Panc1 (cell line): ENCODE data around the gene STIP1. TPM values are rescaled to one million over a fixed set of nuclear protein-coding genes. Genes with fewer than 3 reads are reported as not detected.

ENCODE experiments used
- ATAC-seq: fragments of 200-7000 bp; cut with Tn5 transposase; 2 replicates; pipeline ENCODE4 v1.9.1; 2020; ENCODE audit warnings: mild to moderate bottlenecking, moderate library complexity
- BruUV-seq: library from RNA; stranded (reverse); fragments of 400-500 nt; replicated peaks from 2 replicates; lab custom pipeline; 2021; lab: Mats Ljungman, UMichigan
- CTCF ChIA-PET: fragments of 300-600 bp; sonication (Branson Sonifier 250); formaldehyde crosslinking; loops from one replicate; lab custom pipeline; 2022; ENCODE audit warnings: antibody characterized with exemption; lab: Charles Lee
- POLR2A ChIA-PET: fragments of 300-600 bp; sonication (Branson Sonifier 250); formaldehyde crosslinking; loops from one replicate; lab custom pipeline; 2022; ENCODE audit warnings: antibody characterized with exemption; lab: Charles Lee
- DNase-seq: peaks from one replicate; pipeline ENCODE4 v3.0.0-alpha.2; 2010; ENCODE audit warnings: low read depth, low spot score
- H3K27ac ChIP-seq: 2 replicates; pipeline ENCODE4 v1.5.1; 2011; ENCODE audit warnings: mild to moderate bottlenecking, low read length, inconsistent platforms
- H3K27me3 ChIP-seq: fragments of 200-500 bp; sonication (Bioruptor generic); 2 replicates; pipeline ENCODE4 v1.6.0; 2014; ENCODE audit warnings: low read length, inconsistent platforms; ENCODE audit not compliant: control insufficient read depth, insufficient read depth
- H3K36me3 ChIP-seq: fragments of 200-500 bp; sonication (Bioruptor generic); 2 replicates; pipeline ENCODE4 v1.5.1; 2014; ENCODE audit warnings: inconsistent platforms, mild to moderate bottlenecking, low read length, moderate library complexity; ENCODE audit not compliant: control insufficient read depth, insufficient read depth
- H3K4me1 ChIP-seq: 2 replicates; pipeline ENCODE4 v1.5.1; 2011; ENCODE audit warnings: inconsistent platforms, mild to moderate bottlenecking, low read length, moderate library complexity; ENCODE audit not compliant: control insufficient read depth, insufficient read depth
- H3K4me3 ChIP-seq, 2 experiments: 2 replicates each; pipeline ENCODE4 v1.5.1; 2011 to 2012; ENCODE audit warnings: low read depth in 2 of 2, low read length in 2 of 2, mild to moderate bottlenecking in 2 of 2, inconsistent platforms in 1 of 2, moderate library complexity in 1 of 2
- H3K9me3 ChIP-seq: fragments of 200-500 bp; sonication (Bioruptor generic); 2 replicates; pipeline ENCODE4 v1.5.1; 2014; ENCODE audit warnings: low read depth, mild to moderate bottlenecking, inconsistent platforms, low read length, moderate library complexity; ENCODE audit not compliant: control insufficient read depth, insufficient read depth
- CTCF ChIP-seq: fragments of 450-650 bp; IDR thresholded peaks from 2 replicates; pipeline ENCODE4 v1.5.1; 2017; ENCODE audit warnings: mild to moderate bottlenecking
- POLR2AphosphoS5 ChIP-seq: IDR thresholded peaks from 2 replicates; pipeline ENCODE4 v1.6.1; 2012; ENCODE audit warnings: mild to moderate bottlenecking, low read depth, low read length, moderate library complexity
- REST ChIP-seq, 2 experiments: IDR thresholded peaks; 2 replicates each; pipeline ENCODE4 v1.6.1; 2011 to 2012; ENCODE audit warnings: low read depth in 2 of 2, control low read depth in 1 of 2, low read length in 1 of 2, mild to moderate bottlenecking in 1 of 2, moderate library complexity in 1 of 2; ENCODE audit not compliant: insufficient read depth in 1 of 2
- SIN3A ChIP-seq: IDR thresholded peaks from 2 replicates; pipeline ENCODE4 v1.6.1; 2012; ENCODE audit warnings: low read depth, mild to moderate bottlenecking, low read length, moderate library complexity, borderline replicate concordance; ENCODE audit not compliant: insufficient read depth
- TCF7L2 ChIP-seq: IDR thresholded peaks from 2 replicates; pipeline ENCODE4 v1.6.1; 2011; ENCODE audit warnings: mild to moderate bottlenecking, low read depth, low read length, inconsistent platforms
- in situ Hi-C: cut with HindIII; loops from 2 replicates; pipeline ENCODE4 v1.10.0; 2016; ENCODE audit warnings: low sequenced_read_pairs, low pct_unique_long_range_greater_than_20kb
- intact Hi-C: fragments of 100-400 bp; cut with micrococcal nuclease; formaldehyde crosslinking; loops from one replicate; pipeline ENCODE4 v1.10.0; 2022; ENCODE audit not compliant: unreplicated experiment
- total RNA-seq: library from RNA; stranded (reverse); gene quantifications from one replicate; pipeline ENCODE4 v1.2.1, GENCODE V29; 2021; ENCODE audit not compliant: unreplicated experiment

STIP1 gene
- total RNA-seq, 1 experiment from 2014 or later = 344 TPM

- Histone ChIP-seq H3K27ac (no peak overlapping the region), H3K4me1 (no peaks in the 10 kb centered on the region; the same call in 1 of the 2 replicates), H3K4me3 (no peak overlapping the region), H3K9me3 (no peaks in the 10 kb centered on the region), H3K27me3 (no peaks in the 10 kb centered on the region), H3K36me3 (no peaks in the 10 kb centered on the region; the same call in none of the 2 replicates)
- ChIA-PET CTCF (no interaction called here), POLR2A (no interaction called here)
- no TSS peak for BruUV-seq
- TF ChIP-seq REST (IDR thresholded peaks at IDR 0.05; ENCODE audit: insufficient read depth in 1 of 2, low read depth in 2 of 2, low read length in 1 of 2) (no peak), TCF7L2 (no peak), SIN3A (no peak), CTCF (no peak), POLR2AphosphoS5 (no peak)
- in situ Hi-C loops (no loop called here), intact Hi-C loops (no loop called here)
- DNase-seq (no peak), ATAC-seq (no peak)
These were observed 23.5 kb downstream of the STIP1 start for GRCh38 chr11:64209563-64209843.

GRCh38 chr11:64210301-64211020, 24.5 kb downstream of the STIP1 start:
- H3K9me3 ChIP-seq = no peaks in the 10 kb centered on the region
- H3K4me3 ChIP-seq = no peak overlapping the region
- H3K4me1 ChIP-seq = no peaks in the 10 kb centered on the region; the same call in 1 of the 2 replicates
- BruUV-seq = no TSS peak
- no peaks in the 10 kb centered on the region; the same call in 1 of the 2 replicates for H3K36me3 ChIP-seq
- ChIA-PET POLR2A (no interaction called here), CTCF (interaction anchor here (0.6 kb wide), 1 partner anchor 57 kb away, joined by 6 read pairs; no protein-coding TSS in a partner anchor)
- TF ChIP-seq CTCF (no peak), SIN3A (no peak), REST (IDR thresholded peaks at IDR 0.05; ENCODE audit: insufficient read depth in 1 of 2, low read depth in 2 of 2, low read length in 1 of 2) (no peak), TCF7L2 (no peak), POLR2AphosphoS5 (no peak)
- intact Hi-C loops (no loop called here), in situ Hi-C loops (no loop called here)
- no peak for ATAC-seq
- H3K27me3 ChIP-seq = no peaks in the 10 kb centered on the region
- no peak for DNase-seq
- no peak overlapping the region for H3K27ac ChIP-seq
